ENCODE results near the gene CCR3.

GRCh38 chr3:46218196-46218709 is 24.0 kb upstream of the CCR3 start:
- TF ChIP-seq, protein P1, sequence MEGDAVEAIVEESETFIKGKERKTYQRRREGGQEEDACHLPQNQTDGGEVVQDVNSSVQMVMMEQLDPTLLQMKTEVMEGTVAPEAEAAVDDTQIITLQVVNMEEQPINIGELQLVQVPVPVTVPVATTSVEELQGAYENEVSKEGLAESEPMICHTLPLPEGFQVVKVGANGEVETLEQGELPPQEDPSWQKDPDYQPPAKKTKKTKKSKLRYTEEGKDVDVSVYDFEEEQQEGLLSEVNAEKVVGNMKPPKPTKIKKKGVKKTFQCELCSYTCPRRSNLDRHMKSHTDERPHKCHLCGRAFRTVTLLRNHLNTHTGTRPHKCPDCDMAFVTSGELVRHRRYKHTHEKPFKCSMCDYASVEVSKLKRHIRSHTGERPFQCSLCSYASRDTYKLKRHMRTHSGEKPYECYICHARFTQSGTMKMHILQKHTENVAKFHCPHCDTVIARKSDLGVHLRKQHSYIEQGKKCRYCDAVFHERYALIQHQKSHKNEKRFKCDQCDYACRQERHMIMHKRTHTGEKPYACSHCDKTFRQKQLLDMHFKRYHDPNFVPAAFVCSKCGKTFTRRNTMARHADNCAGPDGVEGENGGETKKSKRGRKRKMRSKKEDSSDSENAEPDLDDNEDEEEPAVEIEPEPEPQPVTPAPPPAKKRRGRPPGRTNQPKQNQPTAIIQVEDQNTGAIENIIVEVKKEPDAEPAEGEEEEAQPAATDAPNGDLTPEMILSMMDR (optimal IDR thresholded peaks at IDR 0.05 in 1 of 3, IDR thresholded peaks at IDR 0.05 in 1 of 3, conservative IDR thresholded peaks at IDR 0.05 in 1 of 3; ENCODE audit: extremely low read depth in 1 of 3, insufficient read depth in 2 of 3, low read length in 3 of 3): no peak
- TF ChIP-seq EZH2 (IDR thresholded peaks at IDR 0.05; ENCODE audit: low read length): no peak
